ENCODE results near the gene DCX.

DNA sequence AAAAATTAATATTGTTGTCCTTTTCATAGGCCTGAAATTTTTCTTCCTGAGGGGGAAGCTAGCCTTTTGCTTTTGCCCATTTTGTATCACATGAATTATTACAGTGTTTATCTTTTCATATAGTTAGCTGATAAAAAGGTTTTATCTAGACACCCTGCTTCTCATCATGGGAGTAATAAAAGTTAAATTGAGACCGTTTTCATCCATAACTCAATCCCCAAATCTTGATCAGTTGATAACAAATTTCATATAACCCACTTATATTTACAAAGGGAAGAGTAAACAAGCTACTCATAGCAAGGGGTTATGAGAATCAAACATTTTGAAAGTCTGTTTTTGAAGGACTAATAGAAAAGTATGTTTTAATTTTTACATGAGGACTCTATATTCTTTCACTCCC lies 23.5 kb upstream of the DCX start:
- TF ChIP-seq, protein P1, sequence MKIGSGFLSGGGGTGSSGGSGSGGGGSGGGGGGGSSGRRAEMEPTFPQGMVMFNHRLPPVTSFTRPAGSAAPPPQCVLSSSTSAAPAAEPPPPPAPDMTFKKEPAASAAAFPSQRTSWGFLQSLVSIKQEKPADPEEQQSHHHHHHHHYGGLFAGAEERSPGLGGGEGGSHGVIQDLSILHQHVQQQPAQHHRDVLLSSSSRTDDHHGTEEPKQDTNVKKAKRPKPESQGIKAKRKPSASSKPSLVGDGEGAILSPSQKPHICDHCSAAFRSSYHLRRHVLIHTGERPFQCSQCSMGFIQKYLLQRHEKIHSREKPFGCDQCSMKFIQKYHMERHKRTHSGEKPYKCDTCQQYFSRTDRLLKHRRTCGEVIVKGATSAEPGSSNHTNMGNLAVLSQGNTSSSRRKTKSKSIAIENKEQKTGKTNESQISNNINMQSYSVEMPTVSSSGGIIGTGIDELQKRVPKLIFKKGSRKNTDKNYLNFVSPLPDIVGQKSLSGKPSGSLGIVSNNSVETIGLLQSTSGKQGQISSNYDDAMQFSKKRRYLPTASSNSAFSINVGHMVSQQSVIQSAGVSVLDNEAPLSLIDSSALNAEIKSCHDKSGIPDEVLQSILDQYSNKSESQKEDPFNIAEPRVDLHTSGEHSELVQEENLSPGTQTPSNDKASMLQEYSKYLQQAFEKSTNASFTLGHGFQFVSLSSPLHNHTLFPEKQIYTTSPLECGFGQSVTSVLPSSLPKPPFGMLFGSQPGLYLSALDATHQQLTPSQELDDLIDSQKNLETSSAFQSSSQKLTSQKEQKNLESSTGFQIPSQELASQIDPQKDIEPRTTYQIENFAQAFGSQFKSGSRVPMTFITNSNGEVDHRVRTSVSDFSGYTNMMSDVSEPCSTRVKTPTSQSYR (CRISPR knock-in tag; IDR thresholded peaks at IDR 0.05; ENCODE audit: borderline replicate concordance), result no peak
- TF ChIP-seq, protein P2, sequence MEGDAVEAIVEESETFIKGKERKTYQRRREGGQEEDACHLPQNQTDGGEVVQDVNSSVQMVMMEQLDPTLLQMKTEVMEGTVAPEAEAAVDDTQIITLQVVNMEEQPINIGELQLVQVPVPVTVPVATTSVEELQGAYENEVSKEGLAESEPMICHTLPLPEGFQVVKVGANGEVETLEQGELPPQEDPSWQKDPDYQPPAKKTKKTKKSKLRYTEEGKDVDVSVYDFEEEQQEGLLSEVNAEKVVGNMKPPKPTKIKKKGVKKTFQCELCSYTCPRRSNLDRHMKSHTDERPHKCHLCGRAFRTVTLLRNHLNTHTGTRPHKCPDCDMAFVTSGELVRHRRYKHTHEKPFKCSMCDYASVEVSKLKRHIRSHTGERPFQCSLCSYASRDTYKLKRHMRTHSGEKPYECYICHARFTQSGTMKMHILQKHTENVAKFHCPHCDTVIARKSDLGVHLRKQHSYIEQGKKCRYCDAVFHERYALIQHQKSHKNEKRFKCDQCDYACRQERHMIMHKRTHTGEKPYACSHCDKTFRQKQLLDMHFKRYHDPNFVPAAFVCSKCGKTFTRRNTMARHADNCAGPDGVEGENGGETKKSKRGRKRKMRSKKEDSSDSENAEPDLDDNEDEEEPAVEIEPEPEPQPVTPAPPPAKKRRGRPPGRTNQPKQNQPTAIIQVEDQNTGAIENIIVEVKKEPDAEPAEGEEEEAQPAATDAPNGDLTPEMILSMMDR (CRISPR knock-in tag; IDR thresholded peaks at IDR 0.05), result no peak
- TF ChIP-seq BHLHE40 (IDR thresholded peaks at IDR 0.05; ENCODE audit: low read length), result no peak
- no peak for TF ChIP-seq RFXANK (CRISPR knock-in tag; IDR thresholded peaks at IDR 0.05)
- no peak for TF ChIP-seq POLR2A (IDR thresholded peaks at IDR 0.05; ENCODE audit: insufficient read depth in 1 of 2, low read depth in 2 of 2, low read length in 2 of 2)
- TF ChIP-seq, protein P3, sequence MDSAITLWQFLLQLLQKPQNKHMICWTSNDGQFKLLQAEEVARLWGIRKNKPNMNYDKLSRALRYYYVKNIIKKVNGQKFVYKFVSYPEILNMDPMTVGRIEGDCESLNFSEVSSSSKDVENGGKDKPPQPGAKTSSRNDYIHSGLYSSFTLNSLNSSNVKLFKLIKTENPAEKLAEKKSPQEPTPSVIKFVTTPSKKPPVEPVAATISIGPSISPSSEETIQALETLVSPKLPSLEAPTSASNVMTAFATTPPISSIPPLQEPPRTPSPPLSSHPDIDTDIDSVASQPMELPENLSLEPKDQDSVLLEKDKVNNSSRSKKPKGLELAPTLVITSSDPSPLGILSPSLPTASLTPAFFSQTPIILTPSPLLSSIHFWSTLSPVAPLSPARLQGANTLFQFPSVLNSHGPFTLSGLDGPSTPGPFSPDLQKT (CRISPR knock-in tag; IDR thresholded peaks at IDR 0.05; ENCODE audit: borderline replicate concordance), result no peak
- TF ChIP-seq XBP1 (CRISPR knock-in tag; IDR thresholded peaks at IDR 0.05), result no peak
- no peak for TF ChIP-seq POGZ (CRISPR knock-in tag; IDR thresholded peaks at IDR 0.05)
- TF ChIP-seq, protein P4, sequence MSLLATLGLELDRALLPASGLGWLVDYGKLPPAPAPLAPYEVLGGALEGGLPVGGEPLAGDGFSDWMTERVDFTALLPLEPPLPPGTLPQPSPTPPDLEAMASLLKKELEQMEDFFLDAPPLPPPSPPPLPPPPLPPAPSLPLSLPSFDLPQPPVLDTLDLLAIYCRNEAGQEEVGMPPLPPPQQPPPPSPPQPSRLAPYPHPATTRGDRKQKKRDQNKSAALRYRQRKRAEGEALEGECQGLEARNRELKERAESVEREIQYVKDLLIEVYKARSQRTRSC (CRISPR knock-in tag; IDR thresholded peaks at IDR 0.05; ENCODE audit: low read depth), result no peak
- no peak for TF ChIP-seq ZFX (CRISPR knock-in tag; IDR thresholded peaks at IDR 0.05; ENCODE audit: low read depth)
- no peak for TF ChIP-seq ZNF792 (CRISPR knock-in tag; IDR thresholded peaks at IDR 0.05)

Measured in HepG2 (cell line).